ENCODE measurements around the gene IFNGR1. TPM values are rescaled to one million over a fixed set of nuclear protein-coding genes. Genes with fewer than 3 reads are reported as not detected.

IFNGR1 gene
- total and polyA plus RNA-seq, 2 of the 13 experiments (the other 11 are each of a cell fraction or from before 2014, with no cell fraction given) = 82.8 to 87.8 TPM

DNA sequence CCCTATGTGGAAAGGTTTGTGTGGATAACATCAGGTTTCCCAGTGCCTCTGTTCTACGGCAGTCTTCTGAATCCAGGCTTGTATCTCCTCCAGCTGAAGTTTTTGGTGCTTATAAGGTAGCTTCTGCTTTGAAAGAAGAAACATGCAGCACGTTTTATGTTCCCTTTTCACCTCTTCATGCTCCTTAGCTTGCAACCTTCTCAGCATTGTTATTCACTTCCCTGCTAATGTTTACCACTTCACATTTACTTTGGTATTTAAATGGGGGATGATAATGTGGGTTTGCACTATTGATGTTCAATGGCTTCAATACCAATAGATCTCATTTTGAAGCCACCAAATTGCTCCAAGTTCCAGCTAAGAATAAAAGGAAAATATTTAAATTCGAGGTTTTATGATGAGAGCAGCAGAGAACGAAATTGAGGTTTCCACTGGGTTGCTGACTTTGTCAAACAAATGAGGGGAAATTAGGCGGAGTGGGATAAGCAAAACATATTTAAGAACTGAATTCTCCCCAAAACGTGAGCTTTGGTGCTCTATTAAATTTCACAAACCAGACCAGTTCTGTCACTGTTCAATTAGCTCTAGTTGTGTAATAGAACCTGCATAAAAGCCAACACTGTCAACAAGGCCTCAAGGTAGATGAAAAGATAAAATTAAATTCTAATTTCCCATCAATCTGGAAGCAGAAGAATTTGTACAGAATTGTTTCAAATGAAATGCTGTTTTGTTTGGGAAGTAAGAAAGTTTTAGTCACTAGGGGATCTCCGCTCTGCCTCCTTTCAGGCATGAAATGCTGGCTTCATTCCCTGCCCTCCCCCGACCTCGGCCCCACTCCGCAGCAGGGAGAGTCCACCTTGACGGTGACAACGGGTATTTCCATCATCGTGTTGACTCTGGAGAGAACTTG, 47.1 kb downstream of the IFNGR1 start:
- no peak for FAIRE-seq
- DNase-seq (ENCODE audit: low spot score) = no peak
- intact Hi-C loops (cut with micrococcal nuclease; ENCODE audit: unreplicated experiment) = no loop called here
- H2AFZ ChIP-seq (ENCODE audit: low read length) = no peak overlapping the region
- no peak overlapping the region for H3K4me3 ChIP-seq (replicated peaks in 1 of 3; ENCODE audit: insufficient read depth in 1 of 3, low read depth in 2 of 3, low read length in 3 of 3)
- no peak overlapping the region for H3K4me2 ChIP-seq (ENCODE audit: low read depth, low read length)
- H3K4me1 ChIP-seq (ENCODE audit: insufficient read depth, low read length) = no peaks in the 10 kb centered on the region
- TF ChIP-seq SNRNP70 (IDR thresholded peaks at IDR 0.05; ENCODE audit: low read depth, low read length) (no peak), ZNF512 (CRISPR knock-in tag; IDR thresholded peaks at IDR 0.05) (no peak), SIX1 (CRISPR knock-in tag; IDR thresholded peaks at IDR 0.05; ENCODE audit: borderline replicate concordance) (no peak), HMGA1 (CRISPR knock-in tag; conservative IDR thresholded peaks at IDR 0.05) (no peak), PRMT3 (CRISPR knock-in tag; IDR thresholded peaks at IDR 0.05; ENCODE audit: borderline replicate concordance, low read depth) (no peak), ZNF563 (CRISPR knock-in tag; IDR thresholded peaks at IDR 0.05) (no peak), CREB1 (IDR thresholded peaks at IDR 0.05) (no peak), CREB1 (CRISPR knock-in tag; IDR thresholded peaks at IDR 0.05) (no peak), ZNF513 (CRISPR knock-in tag; conservative IDR thresholded peaks at IDR 0.05) (no peak), ZNF687 (CRISPR knock-in tag; IDR thresholded peaks at IDR 0.05) (no peak), MYC (CRISPR knock-in tag; IDR thresholded peaks at IDR 0.05; ENCODE audit: borderline replicate concordance) (no peak), DPF2 (CRISPR knock-in tag; IDR thresholded peaks at IDR 0.05; ENCODE audit: borderline replicate concordance, low read depth) (no peak), ZNF20 (CRISPR knock-in tag; IDR thresholded peaks at IDR 0.05) (no peak), ZNF382 (CRISPR knock-in tag; IDR thresholded peaks at IDR 0.05; ENCODE audit: borderline replicate concordance) (no peak)
- TF ChIP-seq, protein P1, sequence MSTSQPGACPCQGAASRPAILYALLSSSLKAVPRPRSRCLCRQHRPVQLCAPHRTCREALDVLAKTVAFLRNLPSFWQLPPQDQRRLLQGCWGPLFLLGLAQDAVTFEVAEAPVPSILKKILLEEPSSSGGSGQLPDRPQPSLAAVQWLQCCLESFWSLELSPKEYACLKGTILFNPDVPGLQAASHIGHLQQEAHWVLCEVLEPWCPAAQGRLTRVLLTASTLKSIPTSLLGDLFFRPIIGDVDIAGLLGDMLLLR (CRISPR knock-in tag; IDR thresholded peaks at IDR 0.05) = no peak
- H3K9ac ChIP-seq (ENCODE audit: insufficient read depth, low read depth, low read length) = no peak overlapping the region
- no peaks in the 10 kb centered on the region for H4K20me1 ChIP-seq (ENCODE audit: insufficient read depth, low read length)
- H3K9me3 ChIP-seq (ENCODE audit: low read length) = no peaks in the 10 kb centered on the region
- H3K36me3 ChIP-seq (replicated peaks in 1 of 2; ENCODE audit: control insufficient read depth in 1 of 2, insufficient read depth in 2 of 2, low read length in 2 of 2) = no peaks in the 10 kb centered on the region
- BruUV-seq (replicated peaks) = no TSS peak
- in situ Hi-C loops (cut with HindIII; ENCODE audit: extremely low pct_ligation_motif_present, low pct_unique_long_range_greater_than_20kb) = no loop called here
- H3K27ac ChIP-seq (ENCODE audit: extremely low read length, insufficient read depth, low read length) = no peak overlapping the region
- no peak for ATAC-seq
- no peaks in the 10 kb centered on the region for H3K79me2 ChIP-seq (ENCODE audit: insufficient read depth, low read length)
- POLR2A ChIA-PET = no interaction called here
- 20% methylated on average over 13 of the region's 13 CpGs for WGBS (ENCODE audit: low lambda C conversion rate)
- CTCF ChIA-PET (ENCODE audit: low intra/inter-chr PET ratio, low total read pairs) = no interaction called here
- H3K27me3 ChIP-seq (ENCODE audit: control insufficient read depth in 1 of 2, insufficient read depth in 2 of 2, low read length in 2 of 2) = peaks cover 0 to 28% of the 10 kb centered on the region in 2 experiments; a peak in 4 of 5 replicates

Data from HepG2 (cell line).